Right cardiac atrium (tissue), 5 donors: Measurements from ENCODE around the gene MTCL1. TPM values are rescaled to one million over a fixed set of nuclear protein-coding genes. Genes with fewer than 3 reads are reported as not detected.

Experiments used
- ATAC-seq, 2 donors: fragments of 200-7000 bp; cut with Tn5 transposase; one replicate each; pipeline versions ENCODE4 v1.8.0 to v1.9.1; 2020; ENCODE audit warnings: moderate library complexity in 2 of 2, mild to moderate bottlenecking in 1 of 2
- DNase-seq, 3 donors: peaks; one replicate each; pipeline ENCODE4 v3.0.0-alpha.2; 2020
- H3K27ac ChIP-seq: one replicate; pipeline ENCODE4 v1.5.1; 2013; ENCODE audit warnings: mild to moderate bottlenecking, low read length, control low read depth, moderate library complexity
- H3K27me3 ChIP-seq: one replicate; pipeline ENCODE4 v1.6.1; 2013; ENCODE audit not compliant: control insufficient read depth, insufficient read depth
- H3K4me1 ChIP-seq: one replicate; pipeline ENCODE4 v1.6.1; 2013; ENCODE audit warnings: low read length; ENCODE audit not compliant: control insufficient read depth, insufficient read depth
- H3K4me3 ChIP-seq: one replicate; pipeline ENCODE4 v1.5.1; 2013; ENCODE audit warnings: low read length, control low read depth
- H3K9me3 ChIP-seq: one replicate; pipeline ENCODE4 v1.6.1; 2013; ENCODE audit warnings: low read length; ENCODE audit not compliant: control insufficient read depth
- WGBS: extraction: QIAGEN DNeasy Blood & Tissue Kit; methylation state at CpG from one replicate; pipeline ENCODE4 v1.1.7; 2013; 5-methylcytosine and 5-hydroxymethylcytosine counted together
- intact Hi-C, 4 donors: fragments of 100-400 bp; cut with DNase I; formaldehyde crosslinking; loops; one replicate each; pipeline versions ENCODE4 v1.11.0 to v1.14.0; 2022 to 2023
- polyA plus RNA-seq: library from polyadenylated mRNA; stranded (reverse); fragments of 200-250 nt; gene quantifications from one replicate; pipeline ENCODE4 v1.2.3, GENCODE V29; 2013
- total RNA-seq, 4 donors: library from RNA; stranded (reverse); fragmentation: NEBNext Ultra II Directional; extraction: Animal tissue kit (Norgen Biotek cat#: 25700); gene quantifications; one replicate each; pipeline ENCODE4 v1.2.1, GENCODE V29; 2021
- donor health status: healthy with polysubstance abuse.
- donor health status: DM: no; HTN: yes; CAD: no.
- donor health status: DM: no; HTN: no; CAD: no.
- donor health status: DM: no; HTN: yes; CAD: no; lungs with severe emphysema.
- donor health status: DM: yes; HTN: yes; CAD: no.

The MTCL1 gene
- total and polyA plus RNA-seq, 5 donors, result 5.3 to 8.7 (median 6.4) TPM

DNA sequence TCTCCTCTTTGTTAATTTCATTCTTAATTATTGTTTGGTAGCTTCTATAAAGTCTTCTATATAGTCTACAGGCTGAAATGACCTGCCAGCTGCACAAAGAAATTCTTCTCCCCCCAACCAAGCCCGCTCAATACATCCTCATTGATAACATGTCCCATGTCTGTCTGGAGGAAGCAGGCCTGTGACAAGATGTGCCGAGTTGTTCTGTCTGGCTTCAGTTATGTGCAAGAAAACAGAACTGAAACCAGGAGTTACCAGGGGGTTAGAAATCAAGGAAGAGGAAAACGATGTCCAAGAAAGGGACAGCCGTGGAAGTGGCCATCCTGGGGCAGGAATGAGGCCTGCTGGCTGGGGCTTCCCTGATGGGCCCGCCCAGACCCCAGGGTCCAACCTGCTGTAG, 57.6 kb downstream of the MTCL1 start:
- DNase-seq (no peak), ATAC-seq (no peak)
- intact Hi-C loops, result no loop called here
- no peaks in the 10 kb centered on the region for H3K4me1 ChIP-seq
- no peak overlapping the region for H3K4me3 ChIP-seq
- WGBS, result 85% methylated on average over 5 of the region's 5 CpGs
- no peaks in the 10 kb centered on the region for H3K9me3 ChIP-seq
- no peaks in the 10 kb centered on the region for H3K27me3 ChIP-seq
- H3K27ac ChIP-seq, result no peak overlapping the region

DNA sequence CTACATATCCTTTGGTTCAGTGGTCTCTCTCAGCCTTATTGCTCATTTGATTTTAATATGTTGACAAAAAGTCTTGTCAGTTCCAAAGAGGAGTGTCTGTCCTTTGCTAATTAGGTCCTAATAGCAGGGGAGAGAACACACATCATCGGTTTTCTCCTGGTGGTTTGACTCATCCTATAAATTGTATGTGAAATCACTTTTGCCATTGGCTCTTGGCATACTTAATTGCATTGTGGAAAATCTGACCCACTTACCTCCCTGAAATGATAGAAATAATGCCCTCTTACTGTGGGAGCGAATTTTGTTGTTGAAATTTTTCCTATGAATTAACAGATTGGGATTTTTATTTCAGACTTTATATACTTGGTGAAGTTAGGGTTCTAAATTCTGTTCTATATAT, 58.3 kb downstream of the MTCL1 start:
- no peak overlapping the region for H3K4me3 ChIP-seq
- no peaks in the 10 kb centered on the region for H3K27me3 ChIP-seq
- no peaks in the 10 kb centered on the region for H3K9me3 ChIP-seq
- no peak overlapping the region for H3K27ac ChIP-seq
- 84% methylated on average over 2 of the region's 2 CpGs for WGBS
- H3K4me1 ChIP-seq, result no peaks in the 10 kb centered on the region
- intact Hi-C loops, result no loop called here
- no peak for DNase-seq
- no peak for ATAC-seq

- no peak overlapping the region for H3K4me3 ChIP-seq
- H3K4me1 ChIP-seq, result no peaks in the 10 kb centered on the region
- WGBS, result 53% methylated on average over 11 of the region's 11 CpGs
- no peak overlapping the region for H3K27ac ChIP-seq
- no peaks in the 10 kb centered on the region for H3K27me3 ChIP-seq
- intact Hi-C loops, result no loop called here
- H3K9me3 ChIP-seq, result no peaks in the 10 kb centered on the region
- ATAC-seq (peak; percentile 49 to 60), DNase-seq (no peak)
Measured at GRCh38 chr18:8765783-8766463, 60.6 kb downstream of the MTCL1 start.

- intact Hi-C loops, result no loop called here
- no peaks in the 10 kb centered on the region for H3K4me1 ChIP-seq
- 77% methylated on average over 2 of the region's 2 CpGs for WGBS
- no peak for ATAC-seq
- H3K4me3 ChIP-seq, result no peak overlapping the region
- no peaks in the 10 kb centered on the region for H3K27me3 ChIP-seq
- H3K9me3 ChIP-seq, result no peaks in the 10 kb centered on the region
- H3K27ac ChIP-seq, result no peak overlapping the region
- no peak for DNase-seq
Measured at GRCh38 chr18:8766559-8767293, 61.4 kb downstream of the MTCL1 start.

DNA sequence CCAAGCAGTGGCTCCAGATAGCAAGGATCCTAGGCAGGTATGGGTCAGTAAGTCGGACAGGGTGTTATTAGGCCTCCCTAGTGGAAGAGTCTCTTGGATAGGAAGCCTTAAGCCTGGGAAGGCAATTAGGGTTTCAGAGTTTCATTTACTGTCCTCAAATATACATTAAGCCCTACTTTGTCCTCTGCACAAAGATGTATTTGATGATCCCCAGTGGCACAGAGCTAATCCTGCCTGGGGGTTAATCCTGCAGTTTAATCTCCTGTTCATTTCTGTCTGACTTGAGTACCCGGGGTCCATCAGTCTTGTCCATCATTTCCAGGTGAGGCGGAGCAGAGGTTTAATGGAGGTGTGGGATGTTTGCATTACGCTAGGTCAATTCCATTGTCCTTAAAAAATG, 62.0 kb downstream of the MTCL1 start:
- no peaks in the 10 kb centered on the region for H3K9me3 ChIP-seq
- no peaks in the 10 kb centered on the region for H3K27me3 ChIP-seq
- no peak for DNase-seq
- H3K4me1 ChIP-seq, result no peaks in the 10 kb centered on the region
- no peak for ATAC-seq
- no peak overlapping the region for H3K27ac ChIP-seq
- no peak overlapping the region for H3K4me3 ChIP-seq
- WGBS, result 90% methylated on average over 4 of the region's 4 CpGs
- intact Hi-C loops, result no loop called here

DNA sequence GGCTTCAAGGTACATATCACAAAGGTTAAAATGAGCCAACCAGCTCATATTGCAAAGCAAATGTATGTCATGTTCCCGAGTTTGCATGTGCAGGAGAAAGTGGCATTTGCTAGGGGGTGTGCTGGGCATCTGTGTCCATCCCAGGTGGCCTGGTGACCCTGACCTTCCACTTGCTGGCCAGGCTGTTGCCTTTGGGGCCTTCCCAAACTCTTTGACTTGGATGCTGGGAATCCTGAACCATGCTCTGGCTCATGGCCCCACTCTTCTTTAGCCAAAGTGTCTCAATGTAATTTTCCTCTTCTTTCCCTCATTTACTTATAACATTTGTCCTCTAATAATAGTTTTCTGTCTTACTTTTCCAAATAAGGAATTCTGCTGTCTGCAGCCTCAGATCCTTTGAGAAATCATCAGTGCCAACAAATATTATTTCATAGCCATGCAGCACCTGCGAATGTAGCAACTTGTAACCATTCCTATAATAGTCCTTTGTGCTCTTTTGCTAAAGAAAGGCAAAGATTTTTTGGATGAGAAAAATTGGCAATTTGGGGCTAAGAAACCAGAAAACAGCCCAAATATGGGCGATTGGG, 64.2 kb downstream of the MTCL1 start:
- WGBS, result 91% methylated on average over 3 of the region's 3 CpGs
- Histone ChIP-seq H3K9me3 (no peaks in the 10 kb centered on the region), H3K27me3 (no peaks in the 10 kb centered on the region), H3K4me1 (no peaks in the 10 kb centered on the region), H3K27ac (no peak overlapping the region), H3K4me3 (no peak overlapping the region)
- DNase-seq (no peak), ATAC-seq (no peak)
- intact Hi-C loops, result no loop called here

DNA sequence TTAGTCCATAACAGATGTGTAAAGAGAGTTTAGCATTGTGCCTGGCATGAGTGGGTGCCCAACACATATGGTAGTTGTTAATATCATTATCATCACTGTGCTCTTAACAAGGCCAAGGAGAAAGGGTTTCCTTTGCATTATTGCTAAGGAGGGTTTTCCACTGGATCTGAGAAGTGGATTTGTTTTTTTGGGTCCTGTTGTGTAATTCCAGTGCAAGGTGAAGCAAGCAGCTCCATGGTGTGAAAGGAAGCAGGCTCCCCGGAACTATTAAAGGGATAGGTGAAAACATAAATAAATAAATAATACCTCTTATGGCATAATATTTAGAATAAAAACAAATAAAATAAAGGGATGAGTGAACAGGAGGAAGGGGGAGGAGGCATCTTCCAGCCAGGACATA, 65.3 kb downstream of the MTCL1 start:
- Histone ChIP-seq H3K4me1 (no peaks in the 10 kb centered on the region), H3K27ac (no peak overlapping the region), H3K9me3 (no peaks in the 10 kb centered on the region), H3K27me3 (no peaks in the 10 kb centered on the region), H3K4me3 (no peak overlapping the region)
- no peak for DNase-seq
- ATAC-seq, result no peak
- 81% methylated on average over 1 of the region's 1 CpG for WGBS
- intact Hi-C loops, result no loop called here

DNA sequence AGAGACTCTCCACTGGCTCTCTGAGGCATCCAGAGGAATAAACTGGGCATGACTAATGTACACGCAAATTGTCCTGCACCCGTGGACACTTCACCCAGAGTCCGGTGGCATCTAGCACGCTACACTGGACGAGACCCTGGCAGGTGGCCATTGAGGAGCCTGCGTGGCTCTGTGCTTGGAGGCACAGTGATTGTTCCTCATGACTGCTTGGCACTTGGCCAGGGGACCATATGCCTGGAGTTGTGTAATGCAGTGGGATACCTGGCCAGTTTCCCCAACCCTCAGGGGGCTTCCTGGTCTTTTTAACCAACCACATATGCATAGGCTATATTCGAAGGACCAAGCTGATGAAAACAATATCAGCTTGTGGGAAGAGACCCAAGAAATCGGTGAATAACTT, 66.6 kb downstream of the MTCL1 start:
- 50% methylated on average over 8 of the region's 8 CpGs for WGBS
- no peak overlapping the region for H3K27ac ChIP-seq
- H3K27me3 ChIP-seq, result no peaks in the 10 kb centered on the region
- peak in 1 of 2 donors; percentile 35 for ATAC-seq
- peak; percentile 49 to 73 (median 71) for DNase-seq
- no peaks in the 10 kb centered on the region for H3K4me1 ChIP-seq
- no peaks in the 10 kb centered on the region for H3K9me3 ChIP-seq
- H3K4me3 ChIP-seq, result no peak overlapping the region
- intact Hi-C loops, result no loop called here

GRCh38 chr18:8773980-8774379, 68.6 kb downstream of the MTCL1 start:
- intact Hi-C loops, result no loop called here
- no peak for DNase-seq
- Histone ChIP-seq H3K4me3 (no peak overlapping the region), H3K9me3 (no peaks in the 10 kb centered on the region), H3K27ac (no peak overlapping the region), H3K27me3 (no peaks in the 10 kb centered on the region), H3K4me1 (no peaks in the 10 kb centered on the region)
- no peak for ATAC-seq
- WGBS, result 89% methylated on average over 5 of the region's 5 CpGs

GRCh38 chr18:8776013-8776943, 70.9 kb downstream of the MTCL1 start:
- no peaks in the 10 kb centered on the region for H3K27me3 ChIP-seq
- no peak overlapping the region for H3K27ac ChIP-seq
- no peak for DNase-seq
- 90% methylated on average over 10 of the region's 10 CpGs for WGBS
- ATAC-seq, result no peak
- H3K4me3 ChIP-seq, result no peak overlapping the region
- intact Hi-C loops, result no loop called here
- H3K4me1 ChIP-seq, result no peaks in the 10 kb centered on the region
- no peaks in the 10 kb centered on the region for H3K9me3 ChIP-seq

- no peak for ATAC-seq
- WGBS, result 69% methylated on average over 3 of the region's 3 CpGs
- no peaks in the 10 kb centered on the region for H3K9me3 ChIP-seq
- no peak for DNase-seq
- no peak overlapping the region for H3K27ac ChIP-seq
- intact Hi-C loops, result no loop called here
- no peaks in the 10 kb centered on the region for H3K27me3 ChIP-seq
- no peaks in the 10 kb centered on the region for H3K4me1 ChIP-seq
- H3K4me3 ChIP-seq, result no peak overlapping the region
Measured at GRCh38 chr18:8777846-8778245, 72.5 kb downstream of the MTCL1 start.
